Measurements from ENCODE around the gene MC3R. TPM values are rescaled to one million over a fixed set of nuclear protein-coding genes. Genes with fewer than 3 reads are reported as not detected.

The MC3R gene
- total and polyA plus RNA-seq, 10 donors: not detected

DNA sequence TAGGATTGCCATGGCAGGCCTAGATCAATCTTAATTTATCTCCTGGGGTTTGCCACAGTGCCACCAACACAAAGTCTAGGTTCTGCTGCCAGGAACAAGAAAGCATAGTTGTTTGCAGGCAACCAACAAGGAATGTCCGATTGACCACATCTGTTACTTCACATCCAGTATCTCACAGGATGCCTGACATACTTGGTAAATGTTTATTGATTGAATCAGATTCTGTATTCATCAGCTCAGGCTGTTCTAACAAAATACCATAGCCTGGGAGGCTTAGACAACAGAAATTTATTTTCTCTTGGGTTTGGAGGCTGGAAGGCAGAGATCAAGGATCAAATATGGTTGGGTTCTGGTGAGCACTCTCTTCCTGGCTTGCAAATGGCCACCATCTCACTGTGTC, 26.3 kb upstream of the MC3R start:
- peaks cover 0 to 26% (median 12%) of the 10 kb centered on the region in 8 donors for H3K9me3 ChIP-seq
- no peak overlapping the region for H3K4me3 ChIP-seq
- H3K36me3 ChIP-seq: no peaks in the 10 kb centered on the region
- no peaks in the 10 kb centered on the region for H3K4me1 ChIP-seq
- H3K27ac ChIP-seq: no peak overlapping the region
- DNase-seq: no peak
- intact Hi-C loops (cut with DNase I; ENCODE audit: low total_unique reads): no loop called here
- 80 to 100% (median 92%) methylated on average over 1 of the region's 1 CpG for WGBS, 5 donors
- no peak for TF ChIP-seq POLR2A (IDR thresholded peaks at IDR 0.05)
- TF ChIP-seq, protein P1, sequence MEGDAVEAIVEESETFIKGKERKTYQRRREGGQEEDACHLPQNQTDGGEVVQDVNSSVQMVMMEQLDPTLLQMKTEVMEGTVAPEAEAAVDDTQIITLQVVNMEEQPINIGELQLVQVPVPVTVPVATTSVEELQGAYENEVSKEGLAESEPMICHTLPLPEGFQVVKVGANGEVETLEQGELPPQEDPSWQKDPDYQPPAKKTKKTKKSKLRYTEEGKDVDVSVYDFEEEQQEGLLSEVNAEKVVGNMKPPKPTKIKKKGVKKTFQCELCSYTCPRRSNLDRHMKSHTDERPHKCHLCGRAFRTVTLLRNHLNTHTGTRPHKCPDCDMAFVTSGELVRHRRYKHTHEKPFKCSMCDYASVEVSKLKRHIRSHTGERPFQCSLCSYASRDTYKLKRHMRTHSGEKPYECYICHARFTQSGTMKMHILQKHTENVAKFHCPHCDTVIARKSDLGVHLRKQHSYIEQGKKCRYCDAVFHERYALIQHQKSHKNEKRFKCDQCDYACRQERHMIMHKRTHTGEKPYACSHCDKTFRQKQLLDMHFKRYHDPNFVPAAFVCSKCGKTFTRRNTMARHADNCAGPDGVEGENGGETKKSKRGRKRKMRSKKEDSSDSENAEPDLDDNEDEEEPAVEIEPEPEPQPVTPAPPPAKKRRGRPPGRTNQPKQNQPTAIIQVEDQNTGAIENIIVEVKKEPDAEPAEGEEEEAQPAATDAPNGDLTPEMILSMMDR (IDR thresholded peaks at IDR 0.05 in 8 of 11, conservative IDR thresholded peaks at IDR 0.05 in 3 of 11): no peak
- no peak for TF ChIP-seq POLR2AphosphoS5 (IDR thresholded peaks at IDR 0.05)
- H3K27me3 ChIP-seq (replicated peaks in 1 of 7): peaks cover 0 to 2% (median 0%) of the 10 kb centered on the region in 7 donors

DNA sequence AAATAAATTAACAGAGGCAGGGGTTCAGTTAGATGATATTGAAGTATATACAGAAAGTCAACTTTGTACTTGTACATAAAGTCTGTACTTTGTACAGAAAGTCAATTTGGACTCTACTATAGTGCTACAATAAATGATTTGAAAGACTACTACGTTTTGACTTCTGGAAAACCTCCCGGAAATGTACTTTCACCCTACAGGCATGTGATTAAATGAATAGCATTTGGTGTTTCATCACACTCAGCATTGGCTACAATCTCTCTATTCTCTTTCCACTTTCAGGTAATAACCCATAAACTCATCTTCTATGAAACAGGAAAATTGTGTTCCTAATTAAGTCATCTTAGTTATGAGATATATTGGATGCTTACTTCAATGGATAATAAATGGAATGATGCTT, 25.6 kb upstream of the MC3R start:
- intact Hi-C loops (cut with DNase I; ENCODE audit: low total_unique reads): no loop called here
- no peaks in the 10 kb centered on the region for H3K36me3 ChIP-seq
- TF ChIP-seq, protein P1 (IDR thresholded peaks at IDR 0.05 in 8 of 11, conservative IDR thresholded peaks at IDR 0.05 in 3 of 11): no peak
- TF ChIP-seq POLR2AphosphoS5 (IDR thresholded peaks at IDR 0.05) (no peak), POLR2A (IDR thresholded peaks at IDR 0.05) (no peak)
- peaks cover 0 to 26% (median 12%) of the 10 kb centered on the region in 8 donors for H3K9me3 ChIP-seq
- WGBS, 5 donors: 68 to 79% (median 72%) methylated on average over 2 of the region's 2 CpGs
- no peak overlapping the region for H3K27ac ChIP-seq
- no peak overlapping the region for H3K4me3 ChIP-seq
- no peak for DNase-seq
- H3K4me1 ChIP-seq: no peaks in the 10 kb centered on the region
- H3K27me3 ChIP-seq (replicated peaks in 1 of 7): no peaks in the 10 kb centered on the region

DNA sequence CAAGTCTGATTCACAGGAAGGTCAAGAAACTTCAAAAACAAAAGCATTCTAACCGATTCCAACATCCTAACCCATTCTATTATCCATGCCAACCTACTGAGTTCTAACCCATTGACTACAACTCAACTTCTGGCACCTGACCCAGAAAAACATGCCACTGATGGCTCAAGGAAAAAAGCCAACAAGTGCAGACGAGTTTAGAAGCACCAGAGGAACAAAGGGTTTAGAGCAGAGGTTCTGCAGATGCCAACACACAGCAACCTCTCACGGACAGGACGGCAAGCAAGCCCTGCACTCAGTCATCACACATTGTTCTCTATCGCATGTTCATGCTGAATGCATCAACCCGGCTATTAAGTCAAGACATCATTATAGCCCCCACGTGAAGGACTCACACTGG, 25.2 kb upstream of the MC3R start:
- no peak for TF ChIP-seq POLR2A (IDR thresholded peaks at IDR 0.05)
- no peak for TF ChIP-seq POLR2AphosphoS5 (IDR thresholded peaks at IDR 0.05)
- TF ChIP-seq, protein P1 (IDR thresholded peaks at IDR 0.05 in 8 of 11, conservative IDR thresholded peaks at IDR 0.05 in 3 of 11): no peak
- no peak for DNase-seq
- intact Hi-C loops (cut with DNase I; ENCODE audit: low total_unique reads): no loop called here
- Histone ChIP-seq H3K27me3 (replicated peaks in 1 of 7) (peaks cover 0 to 4% (median 0%) of the 10 kb centered on the region in 7 donors), H3K4me1 (no peaks in the 10 kb centered on the region), H3K4me3 (no peak overlapping the region), H3K36me3 (no peaks in the 10 kb centered on the region), H3K9me3 (peaks cover 0 to 25% (median 12%) of the 10 kb centered on the region in 8 donors), H3K27ac (no peak overlapping the region)
- WGBS, 5 donors: 73 to 75% (median 73%) methylated on average over 7 of the region's 7 CpGs

DNA sequence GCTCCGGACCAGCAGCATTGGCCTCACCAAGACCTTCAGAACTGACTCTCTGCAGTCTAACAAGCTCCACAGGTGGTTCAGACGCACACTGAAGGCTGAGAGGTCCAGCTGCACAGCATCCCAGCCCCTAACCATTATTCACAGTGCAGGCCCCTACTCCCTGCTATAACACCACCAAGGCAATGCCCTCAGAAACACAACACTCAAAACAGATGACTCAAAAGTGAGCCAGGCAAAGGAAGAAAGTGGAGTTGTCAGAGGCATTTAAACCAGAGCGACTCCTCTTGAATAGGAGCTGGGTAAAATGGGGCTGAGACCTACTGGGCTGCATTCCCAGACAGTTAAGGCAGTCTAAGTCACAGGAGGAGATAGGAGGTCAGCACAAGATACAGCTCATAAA, 20.5 kb upstream of the MC3R start:
- Histone ChIP-seq H3K27ac (no peak overlapping the region), H3K9me3 (peaks cover 0 to 8% (median 0%) of the 10 kb centered on the region in 8 donors), H3K4me1 (no peaks in the 10 kb centered on the region), H3K27me3 (replicated peaks in 1 of 7) (peaks cover 0 to 17% (median 0%) of the 10 kb centered on the region in 7 donors), H3K4me3 (no peak overlapping the region), H3K36me3 (no peaks in the 10 kb centered on the region)
- TF ChIP-seq POLR2A (IDR thresholded peaks at IDR 0.05): no peak
- TF ChIP-seq, protein P1 (IDR thresholded peaks at IDR 0.05 in 8 of 11, conservative IDR thresholded peaks at IDR 0.05 in 3 of 11): no peak
- no peak for TF ChIP-seq POLR2AphosphoS5 (IDR thresholded peaks at IDR 0.05)
- intact Hi-C loops (cut with DNase I; ENCODE audit: low total_unique reads): no loop called here
- WGBS, 5 donors: 71 to 82% (median 77%) methylated on average over 3 of the region's 3 CpGs
- no peak for DNase-seq

All from spleen (tissue), 11 donors.